ENCODE results near the gene WDR87.

Gene WDR87

GRCh38 chr19:37905946-37906868 is at the start of gene WDR87:
Gene WDR87 (minus strand): TSS chr19:37906594. CDS start chr19:37898239, 8,355 bp downstream.
- TF ChIP-seq CTCF (IDR thresholded peaks at IDR 0.05; ENCODE audit: low read depth, low read length, missing control alignments), result peak; percentile 50
- no peaks in the 10 kb centered on the region for H3K36me3 ChIP-seq (replicated peaks)
- in situ Hi-C loops (cut with HindIII; ENCODE audit: low pct_ligation_motif_present, low sequenced_read_pairs), result no loop called here
- H3K27ac ChIP-seq, result peak within 1 kb of the TSS; percentile 61
- no peak for DNase-seq
- no peaks in the 10 kb centered on the region for H3K27me3 ChIP-seq (replicated peaks)
- H3K4me3 ChIP-seq (ENCODE audit: low read depth, low read length), result peak within 1 kb of the TSS; percentile 95

- no peak for DNase-seq
- in situ Hi-C loops (cut with HindIII; ENCODE audit: low pct_ligation_motif_present, low sequenced_read_pairs), result no loop called here
- no peak overlapping the region for H3K27ac ChIP-seq
- H3K36me3 ChIP-seq (replicated peaks), result no peaks in the 10 kb centered on the region
- no peak for TF ChIP-seq CTCF (IDR thresholded peaks at IDR 0.05; ENCODE audit: low read depth, low read length, missing control alignments)
- H3K27me3 ChIP-seq (replicated peaks), result no peaks in the 10 kb centered on the region
- H3K4me3 ChIP-seq (ENCODE audit: low read depth, low read length), result no peak overlapping the region
Measured at GRCh38 chr19:37955986-37956385, 49.6 kb upstream of the WDR87 start.

- H3K27ac ChIP-seq, result no peak overlapping the region
- in situ Hi-C loops (cut with HindIII; ENCODE audit: low pct_ligation_motif_present, low sequenced_read_pairs), result no loop called here
- TF ChIP-seq CTCF (IDR thresholded peaks at IDR 0.05; ENCODE audit: low read depth, low read length, missing control alignments), result no peak
- H3K4me3 ChIP-seq (ENCODE audit: low read depth, low read length), result no peak overlapping the region
- no peak for DNase-seq
- H3K36me3 ChIP-seq (replicated peaks), result no peaks in the 10 kb centered on the region
- H3K27me3 ChIP-seq (replicated peaks), result no peaks in the 10 kb centered on the region
Measured at GRCh38 chr19:37954421-37954874, 48.1 kb upstream of the WDR87 start.

GRCh38 chr19:37953918-37954303 is 47.5 kb upstream of the WDR87 start:
- Histone ChIP-seq H3K4me3 (ENCODE audit: low read depth, low read length) (no peak overlapping the region), H3K27me3 (replicated peaks) (no peaks in the 10 kb centered on the region), H3K27ac (no peak overlapping the region), H3K36me3 (replicated peaks) (no peaks in the 10 kb centered on the region)
- DNase-seq, result no peak
- TF ChIP-seq CTCF (IDR thresholded peaks at IDR 0.05; ENCODE audit: low read depth, low read length, missing control alignments), result no peak
- in situ Hi-C loops (cut with HindIII; ENCODE audit: low pct_ligation_motif_present, low sequenced_read_pairs), result no loop called here

GRCh38 chr19:37953171-37953917 is 47.0 kb upstream of the WDR87 start:
- no peaks in the 10 kb centered on the region for H3K36me3 ChIP-seq (replicated peaks)
- H3K27ac ChIP-seq, result no peak overlapping the region
- peak; percentile 25 for DNase-seq
- H3K27me3 ChIP-seq (replicated peaks), result no peaks in the 10 kb centered on the region
- H3K4me3 ChIP-seq (ENCODE audit: low read depth, low read length), result no peak overlapping the region
- no peak for TF ChIP-seq CTCF (IDR thresholded peaks at IDR 0.05; ENCODE audit: low read depth, low read length, missing control alignments)
- in situ Hi-C loops (cut with HindIII; ENCODE audit: low pct_ligation_motif_present, low sequenced_read_pairs), result no loop called here
